Activated T-cell treated with anti-CD3 and anti-CD28 coated beads, Interleukin-2, amount 50 U/mL, for 24 hours (primary cell): Measurements from ENCODE around the gene KCNH4.
A peak's percentile ranks its signal among the peaks of the same experiment; 100 is the strongest.

Source experiments
- DNase-seq: peaks from one replicate; pipeline ENCODE4 v3.0.0-alpha.2; 2020
- H3K27ac Mint-ChIP-seq: 2 replicates; pipeline ENCODE4 v1.8.0; 2020; ENCODE audit warnings: mild to moderate bottlenecking, mixed read lengths
- H3K27me3 Mint-ChIP-seq: 2 replicates; pipeline ENCODE4 v1.8.0; 2020; ENCODE audit warnings: mixed read lengths
- H3K36me3 Mint-ChIP-seq: 2 replicates; pipeline ENCODE4 v1.8.0; 2020; ENCODE audit warnings: low read depth, mixed read lengths
- H3K4me1 Mint-ChIP-seq: 2 replicates; pipeline ENCODE4 v1.8.0; 2020; ENCODE audit warnings: low read depth, mixed read lengths
- H3K4me3 Mint-ChIP-seq: 2 replicates; pipeline ENCODE4 v1.8.0; 2020; ENCODE audit warnings: mild to moderate bottlenecking, moderate library complexity, mixed read lengths
- H3K9me3 Mint-ChIP-seq: 2 replicates; pipeline ENCODE4 v1.8.0; 2020; ENCODE audit warnings: mixed read lengths

Gene KCNH4

GRCh38 chr17:42127414-42127813 lies 53.5 kb downstream of the KCNH4 start:
- DNase-seq: no peak
- Mint-ChIP-seq H3K9me3 (no peaks in the 10 kb centered on the region), H3K36me3 (peaks cover 84% of the 10 kb centered on the region), H3K27ac (peak overlapping the region; percentile 42), H3K27me3 (no peaks in the 10 kb centered on the region), H3K4me1 (peaks cover 23% of the 10 kb centered on the region), H3K4me3 (no peak overlapping the region)

GRCh38 chr17:42126836-42127235 lies 54.1 kb downstream of the KCNH4 start:
- Mint-ChIP-seq H3K36me3 (peaks cover 85% of the 10 kb centered on the region), H3K4me3 (no peak overlapping the region), H3K9me3 (no peaks in the 10 kb centered on the region), H3K27ac (peak overlapping the region; percentile 7), H3K4me1 (peaks cover 17% of the 10 kb centered on the region), H3K27me3 (no peaks in the 10 kb centered on the region)
- no peak for DNase-seq

GRCh38 chr17:42125565-42125964 lies 55.4 kb downstream of the KCNH4 start:
- H3K27ac Mint-ChIP-seq: no peak overlapping the region
- peaks cover 12% of the 10 kb centered on the region for H3K4me1 Mint-ChIP-seq
- no peak for DNase-seq
- H3K36me3 Mint-ChIP-seq: peaks cover 78% of the 10 kb centered on the region
- H3K27me3 Mint-ChIP-seq: no peaks in the 10 kb centered on the region
- H3K9me3 Mint-ChIP-seq: no peaks in the 10 kb centered on the region
- H3K4me3 Mint-ChIP-seq: no peak overlapping the region

GRCh38 chr17:42124256-42124655 lies 56.7 kb downstream of the KCNH4 start:
- Mint-ChIP-seq H3K4me1 (peaks cover 23% of the 10 kb centered on the region), H3K9me3 (no peaks in the 10 kb centered on the region), H3K27ac (no peak overlapping the region), H3K27me3 (no peaks in the 10 kb centered on the region), H3K36me3 (peaks cover 77% of the 10 kb centered on the region), H3K4me3 (no peak overlapping the region)
- no peak for DNase-seq

- no peak for DNase-seq
- Mint-ChIP-seq H3K9me3 (no peaks in the 10 kb centered on the region), H3K4me1 (peaks cover 27% of the 10 kb centered on the region), H3K27ac (peak within 1 kb of the TSS; percentile 89), H3K4me3 (peak within 1 kb of the TSS; percentile 77), H3K27me3 (no peaks in the 10 kb centered on the region), H3K36me3 (peaks cover 77% of the 10 kb centered on the region)
These were observed 58.3 kb downstream of the KCNH4 start, which contains the start of gene HSPB9 for GRCh38 chr17:42122371-42123303. HSPB9 (plus strand) TSS chr17:42122804; CDS start chr17:42122851, 47 bp downstream.

GRCh38 chr17:42120770-42121769 lies 59.9 kb downstream of the KCNH4 start, which contains the start of gene KAT2A:
KAT2A (minus strand) TSS chr17:42121367; CDS start chr17:42121304, 63 bp downstream.
- peak within 1 kb of the TSS; percentile 77 for H3K4me3 Mint-ChIP-seq
- H3K9me3 Mint-ChIP-seq: no peaks in the 10 kb centered on the region
- H3K4me1 Mint-ChIP-seq: peaks cover 34% of the 10 kb centered on the region
- H3K27me3 Mint-ChIP-seq: no peaks in the 10 kb centered on the region
- peak; percentile 86 for DNase-seq
- peak within 1 kb of the TSS; percentile 89 for H3K27ac Mint-ChIP-seq
- H3K36me3 Mint-ChIP-seq: peaks cover 77% of the 10 kb centered on the region

- Mint-ChIP-seq H3K9me3 (no peaks in the 10 kb centered on the region), H3K4me3 (peak overlapping the region; percentile 77), H3K36me3 (peaks cover 77% of the 10 kb centered on the region), H3K27ac (peak overlapping the region; percentile 89), H3K4me1 (peaks cover 35% of the 10 kb centered on the region), H3K27me3 (no peaks in the 10 kb centered on the region)
- no peak for DNase-seq
These were observed 60.7 kb downstream of the KCNH4 start for GRCh38 chr17:42120161-42120769.

- Mint-ChIP-seq H3K27me3 (no peaks in the 10 kb centered on the region), H3K9me3 (no peaks in the 10 kb centered on the region), H3K27ac (peak overlapping the region; percentile 89), H3K36me3 (peaks cover 76% of the 10 kb centered on the region), H3K4me3 (peak overlapping the region; percentile 77), H3K4me1 (peaks cover 35% of the 10 kb centered on the region)
- DNase-seq: no peak
These were observed 61.6 kb downstream of the KCNH4 start for GRCh38 chr17:42119301-42119700.

GRCh38 chr17:42118545-42118944 lies 62.4 kb downstream of the KCNH4 start:
- Mint-ChIP-seq H3K27ac (peak overlapping the region; percentile 44), H3K4me1 (peaks cover 36% of the 10 kb centered on the region), H3K9me3 (no peaks in the 10 kb centered on the region), H3K27me3 (no peaks in the 10 kb centered on the region), H3K4me3 (peak overlapping the region; percentile 44), H3K36me3 (peaks cover 80% of the 10 kb centered on the region)
- DNase-seq: no peak

- Mint-ChIP-seq H3K36me3 (peaks cover 81% of the 10 kb centered on the region), H3K4me3 (no peak overlapping the region), H3K9me3 (no peaks in the 10 kb centered on the region), H3K27me3 (no peaks in the 10 kb centered on the region), H3K4me1 (peaks cover 37% of the 10 kb centered on the region), H3K27ac (peak overlapping the region; percentile 44)
- no peak for DNase-seq
These were observed 62.8 kb downstream of the KCNH4 start for GRCh38 chr17:42118126-42118510.

- H3K4me3 Mint-ChIP-seq: no peak overlapping the region
- DNase-seq: no peak
- no peaks in the 10 kb centered on the region for H3K9me3 Mint-ChIP-seq
- H3K27ac Mint-ChIP-seq: no peak overlapping the region
- no peaks in the 10 kb centered on the region for H3K27me3 Mint-ChIP-seq
- H3K4me1 Mint-ChIP-seq: peaks cover 43% of the 10 kb centered on the region
- peaks cover 81% of the 10 kb centered on the region for H3K36me3 Mint-ChIP-seq
These were observed 63.4 kb downstream of the KCNH4 start for GRCh38 chr17:42117397-42118125.

- DNase-seq: peak; percentile 84
- no peaks in the 10 kb centered on the region for H3K9me3 Mint-ChIP-seq
- peaks cover 49% of the 10 kb centered on the region for H3K4me1 Mint-ChIP-seq
- H3K36me3 Mint-ChIP-seq: peaks cover 74% of the 10 kb centered on the region
- no peak overlapping the region for H3K4me3 Mint-ChIP-seq
- peak overlapping the region; percentile 7 for H3K27ac Mint-ChIP-seq
- H3K27me3 Mint-ChIP-seq: no peaks in the 10 kb centered on the region
These were observed 64.1 kb downstream of the KCNH4 start for GRCh38 chr17:42116705-42117396.

GRCh38 chr17:42114118-42114517 lies 66.8 kb downstream of the KCNH4 start:
- Mint-ChIP-seq H3K27ac (no peak overlapping the region), H3K9me3 (no peaks in the 10 kb centered on the region), H3K36me3 (peaks cover 59% of the 10 kb centered on the region), H3K4me1 (peaks cover 49% of the 10 kb centered on the region), H3K27me3 (no peaks in the 10 kb centered on the region), H3K4me3 (no peak overlapping the region)
- no peak for DNase-seq
